ENCODE results near the gene PTPRK. TPM values are rescaled to one million over a fixed set of nuclear protein-coding genes. Genes with fewer than 3 reads are reported as not detected.

PTPRK gene
- total and polyA plus RNA-seq, 2 of the 13 experiments (the other 11 are each of a cell fraction or from before 2014, with no cell fraction given): 43.6 to 98.3 TPM

DNA sequence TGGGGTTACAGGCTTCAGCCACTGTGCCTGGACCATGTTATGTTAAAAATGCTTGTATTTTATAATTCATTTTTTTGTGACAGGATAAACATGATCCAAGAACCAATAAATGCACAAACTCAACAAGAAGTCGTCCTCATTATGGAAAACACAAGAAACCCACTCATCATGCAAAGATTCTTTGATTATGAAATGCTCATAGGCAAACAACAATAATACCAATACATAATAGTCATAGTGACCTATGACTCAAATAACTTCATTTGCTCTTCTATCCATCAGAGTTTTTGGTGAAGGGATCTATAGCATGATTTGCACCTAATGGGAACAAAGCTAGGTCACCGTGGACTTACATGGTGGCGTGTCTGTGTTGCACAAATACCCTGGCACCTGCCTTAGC lies 402.5 kb downstream of the PTPRK start:
- no TSS peak for BruUV-seq (replicated peaks)
- DNase-seq (ENCODE audit: low spot score) (no peak), FAIRE-seq (no peak), ATAC-seq (no peak)
- WGBS (ENCODE audit: low lambda C conversion rate): over 99% methylated on average over 3 of the region's 3 CpGs
- H3K36me3 ChIP-seq (replicated peaks in 1 of 2; ENCODE audit: control insufficient read depth in 1 of 2, insufficient read depth in 2 of 2, low read length in 2 of 2): peaks cover 0 to 4% of the 10 kb centered on the region in 2 experiments; a peak in 3 of 5 replicates
- no peak for TF ChIP-seq ZNF136 (CRISPR knock-in tag; IDR thresholded peaks at IDR 0.05; ENCODE audit: low read depth)
- TF ChIP-seq BRCA1 (CRISPR knock-in tag; IDR thresholded peaks at IDR 0.05): no peak
- TF ChIP-seq PCBP1 (IDR thresholded peaks at IDR 0.05; ENCODE audit: borderline replicate concordance, low read depth, low read length): no peak
- no peak for TF ChIP-seq KMT2A (CRISPR knock-in tag; IDR thresholded peaks at IDR 0.05)
- TF ChIP-seq, protein P1, sequence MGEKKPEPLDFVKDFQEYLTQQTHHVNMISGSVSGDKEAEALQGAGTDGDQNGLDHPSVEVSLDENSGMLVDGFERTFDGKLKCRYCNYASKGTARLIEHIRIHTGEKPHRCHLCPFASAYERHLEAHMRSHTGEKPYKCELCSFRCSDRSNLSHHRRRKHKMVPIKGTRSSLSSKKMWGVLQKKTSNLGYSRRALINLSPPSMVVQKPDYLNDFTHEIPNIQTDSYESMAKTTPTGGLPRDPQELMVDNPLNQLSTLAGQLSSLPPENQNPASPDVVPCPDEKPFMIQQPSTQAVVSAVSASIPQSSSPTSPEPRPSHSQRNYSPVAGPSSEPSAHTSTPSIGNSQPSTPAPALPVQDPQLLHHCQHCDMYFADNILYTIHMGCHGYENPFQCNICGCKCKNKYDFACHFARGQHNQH (CRISPR knock-in tag; IDR thresholded peaks at IDR 0.05): no peak
- TF ChIP-seq ZFP62 (CRISPR knock-in tag; IDR thresholded peaks at IDR 0.05): no peak
- no peak for TF ChIP-seq ZNF354B (CRISPR knock-in tag; IDR thresholded peaks at IDR 0.05)
- no peak for TF ChIP-seq ZNF672 (CRISPR knock-in tag; IDR thresholded peaks at IDR 0.05)
- TF ChIP-seq SIN3B (IDR thresholded peaks at IDR 0.05; ENCODE audit: low read length): no peak
- TF ChIP-seq ZNF703 (CRISPR knock-in tag; IDR thresholded peaks at IDR 0.05; ENCODE audit: borderline replicate concordance): no peak
- TF ChIP-seq SP4 (CRISPR knock-in tag; IDR thresholded peaks at IDR 0.05): no peak
- TF ChIP-seq, protein P2, sequence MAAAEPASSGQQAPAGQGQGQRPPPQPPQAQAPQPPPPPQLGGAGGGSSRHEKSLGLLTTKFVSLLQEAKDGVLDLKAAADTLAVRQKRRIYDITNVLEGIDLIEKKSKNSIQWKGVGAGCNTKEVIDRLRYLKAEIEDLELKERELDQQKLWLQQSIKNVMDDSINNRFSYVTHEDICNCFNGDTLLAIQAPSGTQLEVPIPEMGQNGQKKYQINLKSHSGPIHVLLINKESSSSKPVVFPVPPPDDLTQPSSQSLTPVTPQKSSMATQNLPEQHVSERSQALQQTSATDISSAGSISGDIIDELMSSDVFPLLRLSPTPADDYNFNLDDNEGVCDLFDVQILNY (CRISPR knock-in tag; conservative IDR thresholded peaks at IDR 0.05): no peak
- TF ChIP-seq ZNF530 (CRISPR knock-in tag; IDR thresholded peaks at IDR 0.05; ENCODE audit: low read depth): no peak
- TF ChIP-seq CBX5 (CRISPR knock-in tag; IDR thresholded peaks at IDR 0.05; ENCODE audit: borderline replicate concordance): no peak
- no peaks in the 10 kb centered on the region for H3K4me1 ChIP-seq (ENCODE audit: insufficient read depth, low read length)
- no peak overlapping the region for H3K4me2 ChIP-seq (ENCODE audit: low read depth, low read length)
- H4K20me1 ChIP-seq (ENCODE audit: insufficient read depth, low read length): no peaks in the 10 kb centered on the region
- intact Hi-C loops (cut with micrococcal nuclease; ENCODE audit: unreplicated experiment) (no loop called here), in situ Hi-C loops (cut with HindIII; ENCODE audit: extremely low pct_ligation_motif_present, low pct_unique_long_range_greater_than_20kb) (no loop called here)
- H3K9me3 ChIP-seq (ENCODE audit: low read length): no peaks in the 10 kb centered on the region
- H3K79me2 ChIP-seq (ENCODE audit: insufficient read depth, low read length): no peaks in the 10 kb centered on the region
- H3K4me3 ChIP-seq (replicated peaks in 1 of 3; ENCODE audit: insufficient read depth in 1 of 3, low read depth in 2 of 3, low read length in 3 of 3): no peak overlapping the region
- CTCF ChIA-PET (ENCODE audit: low intra/inter-chr PET ratio, low total read pairs): no interaction called here
- no peak overlapping the region for H3K9ac ChIP-seq (ENCODE audit: insufficient read depth, low read depth, low read length)
- no peak overlapping the region for H3K27ac ChIP-seq (ENCODE audit: extremely low read length, insufficient read depth, low read length)
- POLR2A ChIA-PET: no interaction called here
- H2AFZ ChIP-seq (ENCODE audit: low read length): no peak overlapping the region
- H3K27me3 ChIP-seq (ENCODE audit: control insufficient read depth in 1 of 2, insufficient read depth in 2 of 2, low read length in 2 of 2): no peaks in the 10 kb centered on the region

Measured in HepG2 (cell line).